Adipose tissue (tissue), 3 donors: Measurements from ENCODE around the gene TBX5. TPM values are rescaled to one million over a fixed set of nuclear protein-coding genes. Genes with fewer than 3 reads are reported as not detected.

Experiments
- H3K27ac ChIP-seq: one replicate; pipeline ENCODE4 v1.5.1; 2013; ENCODE audit warnings: low read depth, low read length
- WGBS, 3 donors: extraction: QIAGEN DNeasy Blood & Tissue Kit; methylation state at CpG; one replicate each; pipeline ENCODE4 v1.1.7; 2013; 5-methylcytosine and 5-hydroxymethylcytosine counted together
- polyA plus RNA-seq, 3 donors: library from polyadenylated mRNA; stranded (reverse); fragments of 200-250 nt; gene quantifications; one replicate each; pipeline ENCODE4 v1.2.3, GENCODE V29; 2013
- donor health status: healthy with polysubstance abuse.
- donor health status: Bipolar disorder and iron deficiency.
- donor health status: healthy.

The TBX5 gene
- polyA plus RNA-seq, 3 donors: 0.01 to 1.8 (median 0.02) TPM

DNA sequence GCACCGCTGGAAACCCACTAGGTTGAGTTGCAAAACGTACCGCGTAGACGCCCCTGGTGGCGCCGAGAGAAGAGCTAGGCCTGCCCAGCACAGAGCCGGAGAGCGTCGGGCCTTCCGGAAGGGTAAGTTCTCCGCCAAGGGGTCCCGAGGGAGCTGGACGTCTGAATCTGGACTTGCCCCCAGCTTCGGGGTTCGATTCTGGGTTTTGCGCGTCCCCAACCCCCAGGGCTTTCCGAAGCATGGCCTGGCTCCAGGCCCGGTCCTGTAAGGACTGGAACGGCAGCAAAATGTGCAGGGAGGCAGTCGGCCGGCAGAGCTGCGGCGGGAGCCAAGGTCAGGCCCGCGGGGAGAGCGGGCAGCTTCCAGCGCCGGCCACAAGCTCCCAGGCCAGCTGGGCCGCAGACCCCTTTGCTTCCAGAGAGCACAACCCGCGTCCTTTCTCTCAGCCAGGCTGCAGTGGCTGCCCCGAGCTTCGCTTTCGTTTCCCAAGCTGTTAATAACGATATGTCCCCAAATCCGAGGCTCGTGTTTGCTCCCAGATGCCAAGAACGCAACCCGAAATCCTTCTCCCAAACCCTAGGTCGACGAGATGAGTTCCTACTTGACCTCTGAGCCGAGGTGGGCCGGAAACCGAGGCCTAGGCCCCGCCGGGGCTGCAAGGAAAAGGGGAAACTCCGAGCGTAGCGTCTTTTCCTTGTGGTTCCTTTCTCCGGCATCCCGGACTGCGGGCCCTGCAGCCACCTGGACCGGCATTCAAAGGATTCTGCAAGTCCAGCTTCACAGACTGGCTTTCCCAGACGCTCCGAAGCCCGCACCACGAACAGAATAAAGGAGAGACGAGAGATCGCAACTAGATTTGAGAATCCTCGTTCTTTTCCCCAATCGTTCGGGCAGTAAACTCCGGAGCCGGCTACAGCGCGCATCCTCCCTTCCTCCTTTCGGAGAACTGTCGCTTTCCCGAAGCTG lies 3.2 kb upstream of the TBX5 start:
- WGBS, 3 donors: 2 to 5% (median 4%) methylated on average over 71 of the region's 71 CpGs

DNA sequence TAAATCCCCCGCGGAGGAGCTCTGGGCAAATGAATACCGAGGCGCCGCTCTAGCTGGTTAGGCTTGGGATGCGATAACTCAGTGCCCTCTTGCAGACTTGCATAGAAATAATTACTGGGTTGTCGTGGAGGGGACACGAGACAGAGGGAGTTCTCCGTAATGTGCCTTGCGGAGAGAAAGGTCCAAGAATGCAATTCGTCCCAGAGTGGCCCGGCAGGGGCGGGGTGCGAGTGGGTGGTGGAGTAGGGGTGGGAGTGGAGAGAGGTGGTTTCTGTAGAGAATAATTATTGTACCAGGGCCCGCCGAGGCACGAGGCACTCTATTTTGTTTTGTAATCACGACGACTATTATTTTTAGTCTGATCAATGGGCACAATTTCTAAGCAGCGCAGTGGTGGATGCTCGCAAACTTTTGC lies 2.5 kb upstream of the TBX5 start:
- H3K27ac ChIP-seq: no peak overlapping the region
- 4 to 11% (median 10%) methylated on average over 21 of the region's 21 CpGs for WGBS, 3 donors

More for the DNA sequence above, 3.2 kb upstream of the TBX5 start:
- no peak overlapping the region for H3K27ac ChIP-seq

DNA sequence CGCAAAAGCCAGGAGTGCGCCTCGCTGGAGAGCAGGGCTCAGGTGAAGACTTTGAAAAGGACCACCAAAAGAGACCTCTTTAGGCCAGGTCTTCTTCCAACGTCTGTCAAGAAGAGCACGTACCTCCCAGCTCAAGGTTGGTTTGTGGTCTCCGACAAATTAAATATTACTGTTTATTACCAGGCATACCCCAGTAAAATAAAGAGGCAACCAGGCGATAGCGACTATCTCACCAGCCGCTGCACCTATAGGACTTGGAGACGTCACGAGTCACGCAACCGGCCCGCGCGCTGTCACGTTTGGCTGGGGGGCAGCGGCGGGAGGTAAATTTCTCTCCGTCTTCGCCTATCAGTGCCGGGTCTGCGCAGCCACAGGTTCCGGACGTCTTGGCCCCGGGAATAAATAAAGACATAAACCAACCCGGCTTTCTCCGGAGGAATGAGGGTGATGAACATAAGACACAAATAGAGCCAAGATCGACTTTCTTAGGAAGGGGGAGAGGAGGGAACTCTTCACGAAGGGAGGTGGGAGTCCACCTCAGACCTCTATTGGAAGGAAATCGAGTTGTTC lies 2.0 kb upstream of the TBX5 start:
- WGBS, 3 donors: 6 to 18% (median 16%) methylated on average over 31 of the region's 31 CpGs
- no peak overlapping the region for H3K27ac ChIP-seq

DNA sequence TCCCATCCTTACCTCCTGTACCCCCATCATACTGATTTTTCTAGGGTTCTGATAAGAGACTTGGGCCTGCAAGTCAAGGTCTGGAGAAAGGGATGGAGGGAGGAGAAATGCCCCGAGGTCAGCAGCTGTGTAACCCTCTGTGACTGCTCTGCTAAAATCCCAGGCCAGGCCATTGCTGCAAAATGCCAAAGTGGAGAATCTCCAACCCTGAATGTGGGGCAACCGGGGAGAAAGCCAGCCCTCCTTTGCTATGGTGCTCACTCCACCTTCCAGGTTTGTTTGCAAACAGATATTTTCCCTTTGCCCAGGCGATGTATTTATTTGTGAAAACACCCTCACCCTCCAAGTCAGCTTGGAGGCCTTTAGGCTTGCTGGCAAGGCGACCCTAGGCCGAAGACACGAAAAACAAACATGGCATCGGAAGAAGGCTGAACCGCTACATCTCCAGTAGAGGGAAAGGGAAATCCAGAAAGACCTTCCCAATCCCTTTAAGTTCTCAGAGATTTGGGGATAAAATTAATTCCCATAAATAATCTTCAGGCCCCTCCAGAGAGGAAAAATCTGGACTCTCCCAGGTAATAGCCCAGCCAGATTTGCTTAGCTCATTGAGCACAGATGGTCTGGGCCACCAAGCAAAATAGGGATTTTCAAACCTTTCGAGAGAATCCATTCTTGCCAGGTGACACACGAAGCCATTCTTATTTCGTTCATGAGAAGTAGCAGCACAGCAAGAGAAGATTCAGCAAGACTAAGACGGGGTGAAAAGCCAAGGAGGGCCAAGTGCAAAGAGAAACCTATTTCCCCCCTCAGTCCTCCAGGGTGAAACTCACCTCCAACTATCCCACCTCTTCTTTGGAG lies 1.3 kb upstream of the TBX5 start:
- H3K27ac ChIP-seq: no peak overlapping the region

DNA sequence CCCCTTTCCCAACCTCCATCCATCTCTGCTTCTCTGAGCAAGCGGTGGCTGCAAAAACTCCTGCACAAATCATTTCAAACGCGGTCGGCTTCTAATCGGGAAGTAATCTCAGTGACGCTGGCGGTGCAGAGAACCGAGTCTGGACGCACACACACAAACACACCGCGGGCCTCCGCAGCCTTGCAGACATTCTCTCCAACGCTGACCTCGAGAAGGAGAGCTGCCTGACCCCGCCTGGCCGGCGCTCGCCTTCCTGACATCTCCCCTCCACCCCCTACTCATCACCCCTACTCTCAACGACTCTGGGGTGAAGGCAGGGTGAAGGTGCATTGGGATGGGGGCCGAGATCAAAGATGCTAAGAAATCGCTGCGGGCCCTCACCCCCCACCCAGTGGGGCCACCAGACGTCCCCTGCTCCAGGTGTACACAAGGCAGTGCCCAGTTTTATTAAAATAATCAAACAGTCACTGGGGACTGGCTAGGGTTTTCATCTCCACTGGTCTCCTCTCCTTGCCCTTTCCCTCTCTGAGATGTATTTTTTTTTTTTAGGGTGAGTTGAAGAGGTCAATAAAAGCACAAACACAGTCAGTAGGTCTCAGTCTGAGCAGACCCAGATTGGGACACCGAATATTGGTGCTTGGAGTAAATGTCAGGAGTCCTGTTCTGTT lies 506 bp upstream of the TBX5 start:
- no peak overlapping the region for H3K27ac ChIP-seq
- 5 to 13% (median 8%) methylated on average over 24 of the region's 24 CpGs for WGBS, 3 donors

More for the DNA sequence above, 1.3 kb upstream of the TBX5 start:
- WGBS, 3 donors: 21 to 38% (median 26%) methylated on average over 12 of the region's 12 CpGs

DNA sequence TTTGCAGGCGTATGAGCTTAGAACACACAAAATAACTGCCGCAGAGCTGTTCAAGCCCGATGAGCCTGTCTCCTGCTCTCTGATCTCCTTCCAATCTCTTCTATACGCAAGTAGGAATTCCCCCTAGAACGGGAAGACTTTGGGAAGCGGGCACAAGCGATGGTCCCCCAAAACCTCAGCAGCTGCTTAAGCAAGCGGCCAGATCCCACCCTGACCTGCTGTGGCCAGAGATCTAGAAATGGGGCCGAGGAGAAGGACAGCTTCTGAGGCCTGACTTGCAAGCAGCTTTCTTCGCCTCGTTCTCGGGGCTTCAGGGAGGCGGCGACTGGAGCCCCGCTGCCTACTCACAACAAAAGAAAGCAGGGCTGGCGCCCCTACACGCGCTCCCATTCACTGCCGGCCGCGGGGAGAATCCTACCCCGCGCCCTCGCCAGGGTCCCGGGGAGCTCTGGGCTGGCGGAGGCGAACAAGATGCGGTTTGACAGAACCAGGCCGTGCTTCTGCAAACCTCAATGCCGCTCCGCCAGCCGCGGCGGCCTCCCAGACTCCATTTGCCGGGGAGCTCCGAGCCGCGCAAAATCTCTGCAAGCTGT lies 922 bp downstream of the TBX5 start:
- WGBS, 3 donors: 1 to 6% (median 4%) methylated on average over 38 of the region's 38 CpGs
- H3K27ac ChIP-seq: no peak overlapping the region

DNA sequence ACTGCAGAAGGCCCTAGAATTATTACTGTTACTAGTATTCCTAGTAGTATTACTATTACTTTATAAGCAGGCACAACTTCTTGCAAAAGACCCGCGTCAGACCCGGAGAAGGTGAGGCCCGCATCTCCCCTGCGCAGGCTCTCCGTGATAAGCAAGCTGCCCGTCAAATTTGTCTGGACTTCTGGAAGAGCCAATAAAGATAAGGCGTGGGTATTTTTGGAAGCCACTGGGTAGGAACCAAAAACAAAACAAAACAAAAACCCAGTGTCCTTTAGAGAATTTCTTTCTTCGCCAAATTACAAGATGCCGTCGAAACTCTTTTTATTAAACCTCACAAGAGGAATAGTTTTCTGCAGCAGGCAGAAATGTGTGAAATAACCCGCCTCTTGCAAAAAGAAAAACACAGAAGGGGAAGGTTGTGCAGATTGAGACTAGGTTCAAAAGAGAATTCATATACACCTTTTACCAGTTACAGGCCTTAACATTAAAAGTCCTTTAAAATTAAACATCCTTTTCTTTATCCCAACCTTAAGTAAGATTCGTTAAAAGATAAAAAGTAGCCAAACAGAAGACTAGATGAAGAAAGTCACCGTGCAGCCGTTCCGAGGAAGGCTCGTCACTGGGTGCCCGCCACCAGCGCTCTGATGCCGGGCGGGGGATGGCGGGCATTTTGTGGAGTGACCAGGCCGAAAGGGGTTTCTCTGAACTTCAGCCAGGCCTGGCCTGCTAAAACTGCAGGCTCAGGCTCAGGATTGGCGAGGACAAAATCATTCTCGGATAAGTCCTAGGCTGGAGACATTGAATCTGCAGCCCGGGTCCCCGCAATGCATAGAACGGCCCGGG lies 1.6 kb downstream of the TBX5 start:
- no peak overlapping the region for H3K27ac ChIP-seq
- WGBS, 3 donors: 6 to 18% (median 15%) methylated on average over 29 of the region's 29 CpGs

DNA sequence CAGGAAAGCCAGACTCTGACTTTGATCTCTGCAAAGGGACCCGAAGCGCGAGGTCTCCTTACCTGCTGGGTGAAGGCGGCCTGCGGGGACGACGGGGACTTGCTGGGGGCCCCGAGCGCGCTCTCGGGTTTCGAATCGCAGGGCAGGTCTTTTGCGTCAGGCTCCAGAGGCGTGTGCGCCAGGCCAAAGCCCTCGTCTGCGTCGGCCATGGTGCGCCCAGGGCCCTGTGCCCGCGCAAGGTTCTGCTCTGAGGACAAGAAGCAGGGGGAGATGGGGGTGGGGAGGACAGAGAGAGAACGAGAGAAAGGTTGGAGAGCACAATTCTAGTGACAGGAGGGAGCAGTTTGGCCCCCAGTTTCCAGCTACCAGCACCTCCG lies 2.3 kb downstream of the TBX5 start:
- no peak overlapping the region for H3K27ac ChIP-seq
- WGBS, 3 donors: 1 to 15% (median 8%) methylated on average over 24 of the region's 24 CpGs

DNA sequence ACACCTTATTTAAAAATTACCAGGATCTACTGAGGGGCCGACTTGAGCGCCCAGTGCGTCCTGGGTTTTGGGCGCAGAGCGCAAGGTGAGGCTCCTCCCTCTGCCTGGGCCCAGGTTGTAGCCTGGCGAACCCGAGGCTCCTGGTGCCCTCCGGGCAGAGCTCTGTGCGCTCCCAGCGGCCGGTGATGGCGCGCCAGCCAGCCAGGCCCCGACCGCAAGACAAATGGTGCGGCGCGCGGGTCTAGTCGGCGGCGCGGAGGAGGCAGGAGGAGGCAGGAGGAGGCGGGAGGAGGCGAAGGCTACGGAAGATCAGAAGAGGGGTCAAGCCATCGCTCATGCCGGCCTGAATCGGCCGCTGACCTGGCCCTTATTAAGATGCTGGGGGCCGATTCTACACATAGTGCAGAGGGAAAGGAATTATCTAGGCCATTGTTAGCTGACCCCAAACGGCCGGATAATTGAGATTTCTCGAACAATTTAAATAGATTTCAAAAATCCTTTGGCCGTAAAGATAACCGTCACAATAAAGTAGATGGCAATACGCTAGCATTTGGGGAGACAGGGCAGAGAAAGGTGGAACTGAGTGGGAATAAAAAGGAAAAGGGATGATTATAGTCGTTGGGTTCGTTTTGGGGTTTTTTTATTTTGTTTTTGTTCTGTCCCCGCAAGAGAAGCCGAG lies 2.8 kb downstream of the TBX5 start:
- H3K27ac ChIP-seq: no peak overlapping the region
- WGBS, 3 donors: 4 to 10% (median 6%) methylated on average over 41 of the region's 41 CpGs

DNA sequence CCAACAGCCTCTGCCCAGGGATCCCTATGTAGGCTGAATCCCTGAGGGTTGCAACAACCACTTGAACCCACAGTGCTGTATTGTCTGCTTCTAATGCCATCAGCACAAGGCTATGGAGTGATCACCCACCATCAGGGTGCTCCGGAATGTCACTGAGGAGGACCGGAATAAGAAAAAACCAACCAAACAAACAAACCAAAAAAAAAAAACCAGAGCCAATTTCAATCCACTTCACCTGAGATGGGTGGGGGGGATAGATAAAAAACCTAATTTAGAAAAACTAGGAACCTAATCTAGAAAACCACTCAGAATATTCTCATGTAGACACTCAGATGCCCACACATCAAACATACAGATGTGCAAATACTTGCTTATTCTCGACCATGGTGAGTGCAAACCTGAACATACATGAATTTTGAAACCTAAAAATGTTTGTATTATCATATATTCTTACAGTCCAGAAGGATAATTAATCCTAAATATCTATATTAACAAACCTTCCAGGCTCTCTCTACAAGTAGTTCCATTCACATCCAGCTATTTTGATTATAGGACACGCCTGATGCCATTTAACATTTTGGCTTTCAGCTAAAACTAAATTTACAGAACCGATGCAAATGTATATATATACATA lies 3.7 kb downstream of the TBX5 start:
- no peak overlapping the region for H3K27ac ChIP-seq
- WGBS, 3 donors: 9 to 29% (median 14%) methylated on average over 5 of the region's 5 CpGs

DNA sequence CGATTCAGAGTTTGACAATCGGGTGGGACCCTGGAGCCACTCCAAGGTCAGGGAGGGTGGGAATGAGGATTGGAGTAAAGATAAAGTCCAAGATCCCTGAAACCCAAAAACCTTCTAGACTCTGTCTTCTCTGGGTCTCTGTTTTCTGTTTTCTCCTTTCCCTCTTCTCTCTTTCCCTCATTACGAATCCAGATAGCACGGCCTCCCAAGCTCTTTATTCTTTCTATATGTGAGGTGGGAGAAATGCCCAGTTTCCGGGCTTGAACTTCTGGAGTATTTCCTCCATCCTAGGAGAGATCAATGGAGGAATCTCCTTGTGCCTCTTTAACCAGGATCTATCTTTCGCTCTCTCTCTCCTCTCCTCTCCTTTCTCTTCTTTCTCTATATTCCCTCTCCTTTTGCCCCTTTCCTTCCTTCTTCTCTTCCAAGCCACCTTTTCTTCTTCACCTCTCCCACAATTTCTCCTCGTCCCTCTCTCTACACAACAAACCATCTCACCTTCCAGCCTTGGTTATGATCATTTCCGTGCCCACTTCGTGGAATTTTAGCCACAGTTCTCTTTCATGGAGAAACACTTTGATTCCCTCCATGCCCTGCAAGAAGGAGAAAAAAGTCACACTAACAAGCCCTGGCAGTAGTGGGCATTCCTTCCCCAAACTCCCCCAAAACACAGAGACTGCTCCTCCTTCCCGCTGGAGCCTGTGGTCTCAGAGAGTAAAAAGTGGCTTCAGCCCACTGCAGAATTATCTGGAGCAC lies 4.4 kb downstream of the TBX5 start:
- no peak overlapping the region for H3K27ac ChIP-seq
- 5 to 22% (median 10%) methylated on average over 10 of the region's 10 CpGs for WGBS, 3 donors

DNA sequence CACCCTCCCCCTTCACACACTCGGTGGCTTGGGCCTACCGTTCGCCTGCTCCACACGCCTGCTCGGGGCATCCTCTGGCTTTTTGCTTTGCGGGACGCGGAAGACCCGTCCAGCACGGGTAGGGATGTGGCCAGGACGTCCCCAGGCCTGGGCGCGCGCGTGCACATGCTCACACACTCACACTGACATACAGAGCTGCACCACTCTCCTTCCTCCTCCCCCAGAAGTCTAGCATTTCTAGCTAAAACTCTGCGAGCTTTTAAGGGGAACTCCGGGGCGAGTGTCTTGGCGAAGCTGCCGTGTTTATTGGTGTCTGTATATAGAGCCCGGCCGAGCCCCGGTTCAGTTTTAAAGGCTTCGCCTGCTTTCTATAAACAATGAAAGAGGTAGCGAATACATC lies 5.0 kb downstream of the TBX5 start:
- WGBS, 3 donors: 1 to 8% (median 4%) methylated on average over 25 of the region's 25 CpGs
- no peak overlapping the region for H3K27ac ChIP-seq

DNA sequence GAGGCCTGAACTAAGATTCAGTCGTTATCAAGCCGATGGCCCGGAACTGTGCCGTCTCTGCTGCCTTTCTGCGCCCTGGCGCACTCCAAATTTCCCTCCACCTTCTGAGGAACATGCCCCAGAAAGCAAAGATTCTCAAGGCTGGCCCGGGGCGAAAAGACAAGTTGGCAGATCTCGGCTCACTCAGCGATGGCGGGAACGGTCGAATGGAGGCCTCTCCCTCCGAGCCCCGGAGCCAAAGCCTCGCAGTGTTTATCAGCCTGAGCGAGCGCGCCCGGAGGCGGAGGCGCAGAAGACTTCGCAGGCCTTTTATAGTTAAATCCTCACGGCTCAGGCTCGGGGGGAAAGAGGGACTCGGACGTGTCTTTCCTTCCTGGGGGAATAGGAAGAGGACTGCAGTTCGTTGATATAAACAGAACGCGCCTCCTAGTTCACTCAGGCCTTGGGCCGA lies 5.6 kb downstream of the TBX5 start:
- H3K27ac ChIP-seq: no peak overlapping the region

DNA sequence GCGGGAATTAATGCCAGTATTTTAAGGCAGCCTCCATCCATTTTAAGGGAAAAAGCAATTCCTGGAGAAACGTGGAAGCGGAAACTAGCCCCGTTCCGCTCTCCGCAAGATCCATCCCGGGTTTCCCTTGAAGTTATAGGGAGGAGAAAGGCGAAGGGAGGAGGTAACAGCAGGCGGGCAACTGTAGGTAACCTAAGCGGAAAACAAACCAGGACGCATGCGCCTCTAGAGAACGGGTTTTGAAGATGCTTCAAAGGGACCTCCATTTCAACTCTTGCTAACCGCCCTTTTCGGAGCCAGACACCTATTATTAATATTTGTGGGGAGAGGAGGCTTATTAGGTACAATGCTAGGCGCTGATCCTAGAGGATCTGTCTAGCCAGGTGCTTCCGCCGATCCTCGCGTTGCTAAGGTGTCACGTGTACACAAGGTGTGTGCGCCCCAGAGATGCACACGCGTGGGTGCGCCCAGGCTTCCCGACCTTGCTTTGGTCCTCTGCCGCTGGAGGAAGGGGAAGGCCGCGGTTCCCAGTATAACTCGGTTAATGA lies 6.2 kb downstream of the TBX5 start:
- 3 to 13% (median 11%) methylated on average over 30 of the region's 30 CpGs for WGBS, 3 donors
- H3K27ac ChIP-seq: no peak overlapping the region

More for the DNA sequence above, 5.6 kb downstream of the TBX5 start:
- 8 to 25% (median 20%) methylated on average over 31 of the region's 31 CpGs for WGBS, 3 donors
